Measurements from ENCODE around the gene SCCPDH.

The SCCPDH gene

GRCh38 chr1:246794048-246794827 is 70.0 kb downstream of the SCCPDH start:
- no peak for DNase-seq (ENCODE audit: low read depth, low spot score)
- no peak for TF ChIP-seq CTCF (IDR thresholded peaks at IDR 0.05; ENCODE audit: insufficient read depth, low read length, missing control alignments)
- CTCF ChIA-PET = no interaction called here
- POLR2A ChIA-PET = interaction anchor here (1.1 kb wide), 1 partner anchor 22 kb away, joined by 3 read pairs; no protein-coding TSS in a partner anchor
- no peak overlapping the region for H3K4me3 ChIP-seq (ENCODE audit: low read depth, low read length)

- ChIA-PET CTCF (no interaction called here), POLR2A (interaction anchor here (1.1 kb wide), 1 partner anchor 21 kb away, joined by 3 read pairs; no protein-coding TSS in a partner anchor)
- DNase-seq (ENCODE audit: low read depth, low spot score) = no peak
- H3K4me3 ChIP-seq (ENCODE audit: low read depth, low read length) = no peak overlapping the region
- no peak for TF ChIP-seq CTCF (IDR thresholded peaks at IDR 0.05; ENCODE audit: insufficient read depth, low read length, missing control alignments)
Observed at GRCh38 chr1:246794828-246795671, 70.8 kb downstream of the SCCPDH start.

- no peak for DNase-seq (ENCODE audit: low read depth, low spot score)
- CTCF ChIA-PET = no interaction called here
- TF ChIP-seq CTCF (IDR thresholded peaks at IDR 0.05; ENCODE audit: insufficient read depth, low read length, missing control alignments) = no peak
- no peak overlapping the region for H3K4me3 ChIP-seq (ENCODE audit: low read depth, low read length)
- POLR2A ChIA-PET = no interaction called here
Observed at GRCh38 chr1:246795906-246796694, 71.9 kb downstream of the SCCPDH start.

- ChIA-PET POLR2A (no interaction called here), CTCF (no interaction called here)
- TF ChIP-seq CTCF (IDR thresholded peaks at IDR 0.05; ENCODE audit: insufficient read depth, low read length, missing control alignments) = no peak
- no peak for DNase-seq (ENCODE audit: low read depth, low spot score)
- no peak overlapping the region for H3K4me3 ChIP-seq (ENCODE audit: low read depth, low read length)
Observed at GRCh38 chr1:246797157-246797556, 72.9 kb downstream of the SCCPDH start.

- no peak overlapping the region for H3K4me3 ChIP-seq (ENCODE audit: low read depth, low read length)
- no peak for TF ChIP-seq CTCF (IDR thresholded peaks at IDR 0.05; ENCODE audit: insufficient read depth, low read length, missing control alignments)
- ChIA-PET CTCF (no interaction called here), POLR2A (no interaction called here)
- no peak for DNase-seq (ENCODE audit: low read depth, low spot score)
Observed at GRCh38 chr1:246797597-246797996, 73.4 kb downstream of the SCCPDH start.

Measured in AG04449 (cell line).